HEK293T (cell line): ENCODE results near the gene CMTM2.

Experiments used
- CTCF ChIA-PET: fragments of 350-600 bp; formaldehyde crosslinking; extraction: SDS; loops from one replicate; lab custom pipeline; 2021; ENCODE audit warnings: antibody characterized with exemption, inconsistent platforms; lab: Yijun Ruan, JAX
- POLR2A ChIA-PET: fragments of 350-600 bp; formaldehyde crosslinking; extraction: SDS; loops from one replicate; lab custom pipeline; 2020; ENCODE audit warnings: antibody characterized with exemption, inconsistent platforms; lab: Yijun Ruan, JAX
- DNase-seq: peaks from one replicate; pipeline ENCODE4 v3.0.0; 2012; ENCODE audit warnings: mixed read lengths; ENCODE audit errors: extremely low spot score
- ARNT ChIP-seq: fragments of 450-650 bp; IDR thresholded peaks from 2 replicates; pipeline ENCODE4 v1.6.1; 2017; ENCODE audit warnings: mild to moderate bottlenecking
- BHLHE40 ChIP-seq: fragments of 450-650 bp; IDR thresholded peaks from 2 replicates; pipeline ENCODE4 v1.6.1; 2016; ENCODE audit warnings: mild to moderate bottlenecking, moderate library complexity, borderline replicate concordance
- CTBP1 ChIP-seq: fragments of 450-650 bp; IDR thresholded peaks from 2 replicates; pipeline ENCODE4 v1.6.1; 2016; ENCODE audit warnings: borderline replicate concordance
- ELF4 ChIP-seq: fragments of 450-650 bp; IDR thresholded peaks from 2 replicates; pipeline ENCODE4 v1.6.1; 2017; ENCODE audit warnings: antibody characterized with exemption
- FOXA1 ChIP-seq: fragments of 450-650 bp; IDR thresholded peaks from 2 replicates; pipeline ENCODE4 v1.6.1; 2016; ENCODE audit warnings: mild to moderate bottlenecking
- FOXK2 ChIP-seq: fragments of 450-650 bp; IDR thresholded peaks from 2 replicates; pipeline ENCODE4 v1.6.1; 2016; ENCODE audit warnings: mild to moderate bottlenecking
- FOXM1 ChIP-seq: fragments of 450-650 bp; IDR thresholded peaks from 2 replicates; pipeline ENCODE4 v1.6.1; 2017; ENCODE audit warnings: mild to moderate bottlenecking, borderline replicate concordance
- HDGF ChIP-seq: fragments of 450-650 bp; IDR thresholded peaks from 2 replicates; pipeline ENCODE4 v1.6.1; 2017; ENCODE audit warnings: antibody characterized with exemption, borderline replicate concordance
- L3MBTL2 ChIP-seq: fragments of 450-650 bp; conservative IDR thresholded peaks from 2 replicates; pipeline ENCODE4 v1.6.1; 2016; ENCODE audit warnings: mild to moderate bottlenecking
- LEF1 ChIP-seq: fragments of 450-650 bp; IDR thresholded peaks from 2 replicates; pipeline ENCODE4 v1.6.1; 2017; ENCODE audit warnings: mild to moderate bottlenecking, borderline replicate concordance
- NFRKB ChIP-seq: fragments of 450-650 bp; IDR thresholded peaks from 2 replicates; pipeline ENCODE4 v1.6.1; 2016; ENCODE audit warnings: mild to moderate bottlenecking, moderate library complexity
- PKNOX1 ChIP-seq: fragments of 450-650 bp; IDR thresholded peaks from 2 replicates; pipeline ENCODE4 v1.6.1; 2016
- SP1 ChIP-seq: fragments of 450-650 bp; IDR thresholded peaks from 2 replicates; pipeline ENCODE4 v1.6.1; 2017
- SUZ12 ChIP-seq: fragments of 450-650 bp; IDR thresholded peaks from 2 replicates; pipeline ENCODE4 v1.6.1; 2016; ENCODE audit warnings: mild to moderate bottlenecking
- TARDBP ChIP-seq: fragments of 450-650 bp; IDR thresholded peaks from 2 replicates; pipeline ENCODE4 v1.6.1; 2016
- ZNF384 ChIP-seq: fragments of 450-650 bp; IDR thresholded peaks from 2 replicates; pipeline ENCODE4 v1.6.1; 2016

The CMTM2 gene

DNA sequence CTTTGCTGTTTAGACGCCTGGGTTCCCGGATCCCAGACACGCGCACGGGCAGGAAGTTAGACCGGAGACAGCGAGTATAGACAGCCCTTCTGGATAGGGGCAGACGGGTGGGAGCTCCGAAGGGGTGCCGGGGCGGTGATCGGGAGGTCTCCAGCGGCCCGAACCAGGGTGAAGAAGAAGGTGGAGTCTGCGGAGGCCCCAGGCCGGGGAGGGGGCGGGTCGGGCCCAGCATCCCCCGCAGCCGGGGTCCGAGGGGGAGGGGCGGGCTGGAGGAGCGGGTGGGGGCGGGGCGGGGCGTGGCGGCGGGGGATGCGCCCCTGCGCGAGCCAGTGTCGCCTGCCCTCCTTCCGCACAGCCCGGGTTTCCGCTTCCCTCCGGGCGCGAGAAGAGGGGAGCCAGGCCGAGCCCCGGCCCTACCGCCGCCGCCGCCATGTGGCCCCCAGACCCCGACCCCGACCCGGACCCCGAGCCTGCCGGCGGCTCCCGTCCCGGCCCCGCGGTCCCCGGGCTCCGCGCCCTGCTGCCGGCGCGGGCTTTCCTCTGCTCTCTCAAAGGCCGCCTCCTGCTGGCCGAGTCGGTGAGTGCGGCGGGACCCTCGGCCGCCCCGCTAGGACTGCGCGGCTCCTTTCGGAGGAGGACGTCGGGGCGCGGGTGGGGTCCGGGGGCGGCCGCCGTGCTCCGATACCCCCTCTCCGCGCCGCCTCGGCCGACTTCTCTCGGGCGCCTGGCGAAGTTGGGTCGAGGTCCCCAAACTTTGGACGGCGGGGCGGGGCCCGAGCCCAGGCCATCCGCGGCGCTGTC, 25.3 kb downstream of the CMTM2 start, which contains the start of gene CMTM3:
Gene CMTM3 (plus strand): TSS at position 329 of the 801 bp plus-strand sequence. CDS start 102 bp downstream, at position 431.
- DNase-seq, result peak; percentile 82
- ChIA-PET POLR2A (interaction anchor here (1.0 to 1.3 kb wide), 3 partner anchors 16 to 53 kb away, joined by 3 to 7 read pairs (median 5); partner anchors contain the start of gene CKLF), CTCF (interaction anchor here (0.6 kb wide), 2 partner anchors 45 to 721 kb away, joined by 3 read pairs; no protein-coding TSS in a partner anchor)
- TF ChIP-seq PKNOX1 (no peak), ELF4 (no peak), SP1 (no peak), HDGF (no peak), ZNF384 (no peak), ARNT (no peak), SUZ12 (no peak), FOXA1 (no peak), FOXK2 (no peak), BHLHE40 (no peak), TARDBP (no peak), NFRKB (no peak), LEF1 (no peak), L3MBTL2 (no peak), FOXM1 (no peak), CTBP1 (no peak)

GRCh38 chr16:66605177-66605978, 26.1 kb downstream of the CMTM2 start:
- peak; percentile 47 for DNase-seq
- ChIA-PET CTCF (interaction anchor here (0.6 kb wide), 2 partner anchors 46 to 721 kb away, joined by 3 read pairs; no protein-coding TSS in a partner anchor), POLR2A (no interaction called here)
- TF ChIP-seq HDGF (no peak), TARDBP (no peak), FOXK2 (no peak), LEF1 (no peak), SUZ12 (no peak), ZNF384 (no peak)

DNA sequence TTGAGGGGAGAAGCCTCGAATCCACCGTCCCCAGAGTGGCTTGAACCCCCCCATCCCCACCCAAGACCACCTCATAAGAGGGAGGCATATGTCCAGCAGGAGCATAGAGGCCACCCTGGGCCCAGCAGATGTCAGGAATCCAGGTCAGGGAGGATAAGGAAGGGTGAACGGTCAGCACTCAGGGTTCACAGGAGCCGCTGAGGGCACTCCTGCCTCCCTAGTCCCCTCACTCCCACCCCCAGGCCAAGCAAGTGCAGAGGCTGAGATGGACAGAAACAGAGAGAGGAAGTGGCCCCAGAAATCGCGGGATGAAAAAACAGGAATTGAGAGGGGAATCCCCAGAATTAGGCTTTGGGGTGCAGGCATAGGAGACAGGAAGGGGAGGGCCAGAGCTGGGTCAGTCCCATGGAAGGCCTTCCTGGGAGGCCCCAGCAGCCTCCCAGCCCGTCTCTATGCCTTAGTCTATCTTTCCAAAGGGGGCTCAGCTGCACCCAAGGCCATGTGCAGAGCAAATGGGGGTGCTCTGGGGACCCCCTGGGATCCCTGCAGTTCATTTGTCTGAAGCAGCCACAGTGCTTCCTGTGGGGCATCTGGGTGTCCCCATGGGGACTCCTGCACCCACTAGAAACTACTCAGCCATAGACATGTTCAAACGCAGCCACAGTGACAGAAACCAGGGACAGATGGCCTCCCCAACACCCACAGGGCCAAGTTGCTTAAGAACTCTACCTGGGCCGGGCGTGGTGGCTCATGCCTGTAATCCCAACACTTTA, 26.9 kb downstream of the CMTM2 start:
- TF ChIP-seq FOXK2 (no peak), L3MBTL2 (no peak), HDGF (no peak), PKNOX1 (no peak), ARNT (no peak), FOXA1 (no peak), CTBP1 (no peak), NFRKB (no peak), FOXM1 (no peak), ELF4 (no peak)
- ChIA-PET POLR2A (no interaction called here), CTCF (no interaction called here)
- no peak for DNase-seq

DNA sequence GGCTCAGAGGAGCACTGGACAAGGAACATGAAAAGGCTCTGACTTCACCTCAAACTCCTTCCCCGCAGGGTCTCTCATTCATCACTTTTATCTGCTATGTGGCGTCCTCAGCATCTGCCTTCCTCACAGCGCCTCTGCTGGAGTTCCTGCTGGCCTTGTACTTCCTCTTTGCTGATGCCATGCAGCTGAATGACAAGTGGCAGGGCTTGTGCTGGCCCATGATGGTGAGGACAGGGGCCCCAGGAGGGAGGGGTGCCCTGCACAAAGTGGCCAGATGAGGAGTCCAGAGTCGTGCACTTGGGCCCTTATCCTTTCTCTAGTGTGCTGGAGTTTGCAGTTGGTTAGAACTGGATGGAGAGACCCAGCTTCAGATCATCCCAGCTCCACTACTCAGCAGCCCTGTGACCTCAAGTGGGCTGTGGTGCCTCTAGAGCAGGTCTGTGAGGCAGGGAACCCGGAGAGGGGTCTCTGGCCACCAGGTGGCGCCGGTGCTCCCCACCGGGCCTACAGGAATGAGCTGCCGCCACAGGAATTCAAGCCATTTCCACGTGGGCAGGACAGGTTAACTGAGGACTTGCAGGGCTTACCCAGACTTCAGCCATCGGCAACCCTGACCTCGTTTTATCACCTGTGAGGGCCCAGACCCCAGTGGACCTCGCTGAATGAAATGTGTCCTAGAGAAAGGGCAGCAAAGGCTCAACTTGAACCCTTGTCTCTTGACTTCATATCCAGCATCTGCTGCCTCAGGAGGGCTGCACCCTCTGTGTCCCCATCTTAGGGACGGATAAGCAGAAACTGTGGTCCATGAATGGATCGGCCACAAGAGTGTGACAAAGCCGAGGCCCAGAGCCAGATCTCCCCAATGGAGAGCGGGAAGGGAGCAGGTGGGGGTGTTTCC, 29.2 kb downstream of the CMTM2 start:
- no peak for TF ChIP-seq FOXK2
- 0 out of 2 replicates have a peak, but pooled peaks have one; percentile 41 for TF ChIP-seq L3MBTL2
- CTCF ChIA-PET, result interaction anchor here (0.5 to 2.6 kb wide), 24 partner anchors 9 to 282 kb away, joined by 3 to 38 read pairs (median 4); partner anchors contain the start of gene DYNC1LI2
- POLR2A ChIA-PET, result interaction anchor here (0.6 kb wide), 1 partner anchor 9 kb away, joined by 3 read pairs; no protein-coding TSS in a partner anchor
- DNase-seq, result peak; percentile 90

GRCh38 chr16:66609139-66609510, 29.9 kb downstream of the CMTM2 start:
- POLR2A ChIA-PET, result no interaction called here
- CTCF ChIA-PET, result interaction anchor here (0.6 to 2.6 kb wide), 21 partner anchors 10 to 281 kb away, joined by 3 to 38 read pairs (median 4); partner anchors contain the start of gene DYNC1LI2
- TF ChIP-seq ELF4 (no peak), FOXM1 (no peak), TARDBP (no peak), ZNF384 (no peak), ARNT (no peak), BHLHE40 (no peak)
- DNase-seq, result no peak
